Endothelial cell (in vitro differentiated cells): Measurements from ENCODE around the gene CD55. TPM values are rescaled to one million over a fixed set of nuclear protein-coding genes. Genes with fewer than 3 reads are reported as not detected.

ENCODE experiments used
- DNase-seq: peaks from one replicate; pipeline ENCODE4 v3.0.0; 2021; ENCODE audit warnings: low spot score
- H3K27ac Mint-ChIP-seq: one replicate; pipeline ENCODE4 v1.8.0; 2021; ENCODE audit warnings: mixed read lengths, inconsistent platforms; ENCODE audit not compliant: unreplicated experiment
- H3K27me3 Mint-ChIP-seq: one replicate; pipeline ENCODE4 v1.8.0; 2021; ENCODE audit warnings: mild to moderate bottlenecking, moderate library complexity, mixed read lengths, inconsistent platforms; ENCODE audit not compliant: unreplicated experiment
- H3K36me3 Mint-ChIP-seq: one replicate; pipeline ENCODE4 v1.8.0; 2021; ENCODE audit warnings: mild to moderate bottlenecking, low read depth, mixed read lengths, inconsistent platforms; ENCODE audit not compliant: unreplicated experiment
- H3K4me1 Mint-ChIP-seq: one replicate; pipeline ENCODE4 v1.8.0; 2021; ENCODE audit warnings: mild to moderate bottlenecking, mixed read lengths, inconsistent platforms; ENCODE audit not compliant: unreplicated experiment
- H3K4me3 Mint-ChIP-seq: one replicate; pipeline ENCODE4 v1.8.0; 2021; ENCODE audit warnings: mild to moderate bottlenecking, mixed read lengths, inconsistent platforms; ENCODE audit not compliant: unreplicated experiment
- H3K9me3 Mint-ChIP-seq: one replicate; pipeline ENCODE4 v1.8.0; 2021; ENCODE audit warnings: mixed read lengths, inconsistent platforms; ENCODE audit not compliant: unreplicated experiment
- CTCF ChIP-seq: fragments of 200-600 bp; sonication (generic); IDR thresholded peaks from one replicate; pipeline ENCODE4 v1.5.0; 2021; ENCODE audit warnings: antibody characterized with exemption; ENCODE audit not compliant: unreplicated experiment
- long read RNA-seq: library from polyadenylated mRNA; unstranded; transcript quantifications from one replicate; pipeline ENCODE4 v2.0.0, GENCODE V29; 2020; ENCODE audit not compliant: unreplicated experiment
- total RNA-seq: library from RNA; stranded (reverse); fragmentation: NEBNext Ultra II Directional; extraction: Animal tissue kit (Norgen Biotek cat#: 25700); gene quantifications from one replicate; pipeline ENCODE4 v1.2.1, GENCODE V29; 2021; ENCODE audit not compliant: unreplicated experiment

Gene CD55
- 16.0 TPM for total RNA-seq
- long read RNA-seq, transcript CD55-204 (10 exons, 2,892 nt) = major isoform, 8 of 13 reads
- long read RNA-seq, partial matches to known transcripts = 0 of 13 reads
- long read RNA-seq, other reads (novel, unspliced or antisense) = 4 of 13 reads

- H3K9me3 Mint-ChIP-seq = no peaks in the 10 kb centered on the region
These were observed at the start of gene CD55 for GRCh38 chr1:207321079-207321789. Gene CD55, plus strand, starts transcription at chr1:207321678. Its CDS starts 88 bp downstream, at chr1:207321766.

GRCh38 chr1:207274882-207275281 is 46.6 kb upstream of the CD55 start:
- Mint-ChIP-seq H3K9me3 (no peaks in the 10 kb centered on the region), H3K4me1 (peaks cover 14% of the 10 kb centered on the region), H3K27me3 (peaks cover 1% of the 10 kb centered on the region), H3K36me3 (no peaks in the 10 kb centered on the region), H3K27ac (no peak overlapping the region), H3K4me3 (no peak overlapping the region)
- no peak for TF ChIP-seq CTCF
- DNase-seq = no peak

More at GRCh38 chr1:207321079-207321789, at the start of gene CD55:
- TF ChIP-seq CTCF = no peak
- Mint-ChIP-seq H3K4me3 (peak within 1 kb of the TSS; percentile 98), H3K27ac (peak within 1 kb of the TSS; percentile 83), H3K27me3 (peaks cover 7% of the 10 kb centered on the region), H3K4me1 (peaks cover 10% of the 10 kb centered on the region), H3K36me3 (no peaks in the 10 kb centered on the region)
- peak; percentile 72 for DNase-seq

GRCh38 chr1:207276465-207276864 is 45.0 kb upstream of the CD55 start:
- Mint-ChIP-seq H3K27ac (no peak overlapping the region), H3K27me3 (peaks cover 4% of the 10 kb centered on the region), H3K4me3 (no peak overlapping the region), H3K9me3 (no peaks in the 10 kb centered on the region), H3K4me1 (peaks cover 23% of the 10 kb centered on the region), H3K36me3 (no peaks in the 10 kb centered on the region)
- no peak for TF ChIP-seq CTCF
- no peak for DNase-seq

GRCh38 chr1:207277241-207277640 is 44.2 kb upstream of the CD55 start:
- H3K27ac Mint-ChIP-seq = no peak overlapping the region
- TF ChIP-seq CTCF = no peak

GRCh38 chr1:207279652-207280051 is 41.8 kb upstream of the CD55 start:
- H3K4me1 Mint-ChIP-seq = peaks cover 46% of the 10 kb centered on the region
- no peak overlapping the region for H3K27ac Mint-ChIP-seq
- no peak for TF ChIP-seq CTCF
- H3K36me3 Mint-ChIP-seq = no peaks in the 10 kb centered on the region
- H3K4me3 Mint-ChIP-seq = no peak overlapping the region
- H3K9me3 Mint-ChIP-seq = no peaks in the 10 kb centered on the region
- peaks cover 3% of the 10 kb centered on the region for H3K27me3 Mint-ChIP-seq
- no peak for DNase-seq

More at GRCh38 chr1:207277241-207277640, 44.2 kb upstream of the CD55 start:
- H3K9me3 Mint-ChIP-seq = no peaks in the 10 kb centered on the region
- peaks cover 31% of the 10 kb centered on the region for H3K4me1 Mint-ChIP-seq
- no peak for DNase-seq
- H3K27me3 Mint-ChIP-seq = peaks cover 3% of the 10 kb centered on the region
- no peaks in the 10 kb centered on the region for H3K36me3 Mint-ChIP-seq
- no peak overlapping the region for H3K4me3 Mint-ChIP-seq
